ENCODE measurements around the gene KNDC1.
A peak's percentile ranks its signal among the peaks of the same experiment; 100 is the strongest.

Gene KNDC1

DNA sequence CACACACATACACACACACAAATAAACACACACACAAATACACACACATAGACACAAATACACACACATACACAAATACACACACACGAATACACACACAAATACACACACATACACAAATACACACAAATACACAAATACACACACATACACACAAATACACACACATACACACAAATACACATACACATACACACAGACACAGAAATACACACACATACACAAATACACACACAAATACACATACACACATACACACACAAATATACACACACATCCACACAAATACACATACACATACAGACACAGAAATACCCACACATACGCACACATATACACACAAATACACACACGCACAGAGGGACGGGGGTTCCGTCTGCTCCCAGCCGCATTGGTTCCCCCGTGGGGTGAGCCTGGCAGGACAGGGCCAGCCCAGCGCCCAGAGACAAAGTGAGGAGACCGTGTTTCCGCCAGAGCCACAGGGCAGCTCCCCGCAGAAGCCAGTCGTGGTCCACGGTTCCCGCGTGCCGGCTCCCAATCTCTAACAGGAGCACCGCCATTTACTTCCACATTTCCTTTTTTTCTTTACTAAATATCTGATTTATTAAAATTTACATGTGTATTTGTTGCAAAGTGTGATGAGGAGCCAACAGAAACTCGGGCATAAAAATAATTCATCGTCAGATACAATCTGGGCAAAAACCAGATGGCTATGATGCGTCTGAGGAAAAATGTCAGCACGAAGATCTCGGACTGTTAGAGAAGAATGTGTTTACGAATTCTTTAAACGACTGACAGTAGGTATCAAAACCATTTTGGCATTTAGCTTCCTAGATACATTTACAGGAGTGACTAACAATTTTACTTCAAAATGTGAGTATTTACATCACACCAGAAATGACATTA lies 3.1 kb upstream of the KNDC1 start:
- Histone ChIP-seq H3K9ac (ENCODE audit: low read length) (no peak overlapping the region), H3K27ac (ENCODE audit: low read depth, low read length) (no peak overlapping the region), H3K4me3 (ENCODE audit: low read depth, low read length) (no peak overlapping the region), H3K4me1 (ENCODE audit: control insufficient read depth, insufficient read depth, low read length) (peaks cover 43% of the 10 kb centered on the region), H3K36me3 (ENCODE audit: control insufficient read depth, insufficient read depth, low read length) (no peaks in the 10 kb centered on the region), H3K27me3 (ENCODE audit: control insufficient read depth, insufficient read depth, low read length) (peaks cover 9% of the 10 kb centered on the region; the same call in 1 of the 2 replicates), H3K9me3 (ENCODE audit: control insufficient read depth, insufficient read depth, low read depth, low read length) (no peaks in the 10 kb centered on the region)

DNA sequence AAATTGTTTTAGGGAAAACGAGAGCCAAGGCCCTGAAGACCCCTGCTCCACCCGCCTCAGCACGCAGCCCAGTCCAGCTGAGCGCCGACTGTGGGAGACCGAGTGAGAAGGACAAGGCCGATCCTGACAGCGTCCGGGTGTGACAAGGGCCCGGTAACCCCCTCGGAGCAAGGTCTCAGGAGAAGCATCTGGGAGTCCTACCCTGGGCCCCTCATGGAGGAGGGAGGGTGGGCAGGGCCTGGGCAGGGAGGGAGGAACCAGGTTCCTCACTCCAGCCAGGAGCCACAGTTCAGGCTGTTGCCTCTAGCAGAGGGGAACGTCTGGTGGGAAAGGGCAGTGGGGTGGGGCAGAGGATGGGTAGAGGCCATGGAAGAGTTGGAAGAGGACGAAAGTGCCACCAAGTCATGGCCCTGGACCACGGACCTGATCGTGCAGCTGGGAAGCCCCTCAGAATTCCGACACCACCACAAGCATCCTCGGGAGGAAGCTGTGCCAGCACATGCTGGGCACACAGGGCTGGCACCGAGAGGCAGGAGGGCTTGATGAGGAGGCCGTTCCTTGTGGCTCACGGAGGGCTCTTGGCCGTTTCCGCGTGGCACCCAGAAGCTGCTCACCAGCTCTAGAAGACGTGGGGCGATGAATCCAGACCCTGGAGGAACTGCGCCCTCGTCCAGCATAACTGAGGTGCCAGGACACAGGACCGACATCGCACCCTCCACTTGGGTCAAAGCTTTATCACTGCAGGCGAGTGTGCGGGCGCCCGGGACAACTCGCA lies 2.2 kb upstream of the KNDC1 start:
- Histone ChIP-seq H3K27me3 (ENCODE audit: control insufficient read depth, insufficient read depth, low read length) (peaks cover 9% of the 10 kb centered on the region; the same call in 1 of the 2 replicates), H3K9ac (ENCODE audit: low read length) (no peak overlapping the region), H3K27ac (ENCODE audit: low read depth, low read length) (no peak overlapping the region), H3K9me3 (ENCODE audit: control insufficient read depth, insufficient read depth, low read depth, low read length) (no peaks in the 10 kb centered on the region), H3K4me3 (ENCODE audit: low read depth, low read length) (no peak overlapping the region), H3K4me1 (ENCODE audit: control insufficient read depth, insufficient read depth, low read length) (peaks cover 39% of the 10 kb centered on the region), H3K36me3 (ENCODE audit: control insufficient read depth, insufficient read depth, low read length) (peaks cover 7% of the 10 kb centered on the region; the same call in 1 of the 2 replicates)

DNA sequence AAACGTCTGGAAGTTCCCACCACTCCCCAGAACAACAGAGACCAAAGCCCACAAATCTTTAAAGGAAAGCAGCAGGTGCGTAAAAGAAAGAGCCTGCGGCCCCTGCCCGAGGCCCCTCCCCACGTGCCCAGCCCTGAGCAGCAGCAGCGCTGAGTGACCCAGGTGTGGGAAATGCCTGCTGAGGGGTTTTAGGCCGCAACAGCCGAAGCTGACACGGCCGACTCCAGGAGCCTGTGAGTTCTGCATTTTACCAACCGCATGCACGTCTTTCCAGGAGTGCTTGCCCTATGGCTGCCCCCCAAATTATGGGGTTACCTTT lies 1.6 kb upstream of the KNDC1 start:
- Histone ChIP-seq H3K4me1 (ENCODE audit: control insufficient read depth, insufficient read depth, low read length) (peaks cover 39% of the 10 kb centered on the region), H3K4me3 (ENCODE audit: low read depth, low read length) (no peak overlapping the region), H3K27ac (ENCODE audit: low read depth, low read length) (no peak overlapping the region), H3K9ac (ENCODE audit: low read length) (no peak overlapping the region), H3K36me3 (ENCODE audit: control insufficient read depth, insufficient read depth, low read length) (peaks cover 8% of the 10 kb centered on the region; the same call in 1 of the 2 replicates), H3K9me3 (ENCODE audit: control insufficient read depth, insufficient read depth, low read depth, low read length) (no peaks in the 10 kb centered on the region), H3K27me3 (ENCODE audit: control insufficient read depth, insufficient read depth, low read length) (peaks cover 9% of the 10 kb centered on the region; the same call in 1 of the 2 replicates)

DNA sequence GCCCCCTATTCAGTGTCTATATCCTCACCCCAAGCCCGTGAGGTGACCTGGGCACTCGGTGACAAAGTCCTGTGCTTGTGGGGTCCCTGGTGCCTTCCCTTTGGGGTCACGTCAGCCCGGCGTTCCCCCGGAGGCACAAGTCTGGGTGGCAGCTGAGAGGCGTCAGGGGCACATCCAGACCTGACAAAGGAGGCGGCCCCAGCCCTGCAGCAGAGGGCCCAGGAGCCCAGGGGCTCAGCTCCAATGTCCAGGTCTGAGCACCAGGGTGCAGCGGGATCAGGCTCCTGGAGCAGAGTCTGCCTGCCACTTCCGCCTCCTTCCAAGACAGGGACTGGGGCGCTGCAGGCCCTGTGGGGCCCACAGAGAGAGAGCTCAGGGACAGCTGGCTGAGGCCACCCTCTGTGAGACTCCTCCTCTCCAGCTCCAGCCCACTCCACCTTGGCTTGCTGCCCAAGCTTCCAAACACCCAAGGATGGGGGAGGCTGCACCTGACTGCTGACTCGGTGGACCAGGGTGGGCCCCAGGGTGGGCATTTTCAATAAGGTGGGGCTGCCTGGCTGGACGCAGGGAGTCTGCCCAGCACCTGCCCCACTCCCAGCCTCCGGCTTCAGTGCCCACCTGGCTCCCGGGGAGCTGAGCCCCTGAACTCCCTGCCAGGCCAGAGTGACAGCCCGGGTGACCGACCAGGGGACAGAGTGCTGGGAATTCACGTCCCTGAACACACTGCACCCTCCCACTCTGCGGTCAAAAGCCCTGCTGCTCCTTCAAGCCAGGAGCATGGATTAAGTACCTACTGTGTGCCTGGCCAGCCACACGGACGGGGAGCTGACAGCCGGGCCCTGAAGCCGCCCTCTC lies 1.0 kb upstream of the KNDC1 start:
- Histone ChIP-seq H3K27me3 (ENCODE audit: control insufficient read depth, insufficient read depth, low read length) (peaks cover 9% of the 10 kb centered on the region; the same call in 1 of the 2 replicates), H3K9ac (ENCODE audit: low read length) (no peak overlapping the region), H3K4me3 (ENCODE audit: low read depth, low read length) (peak overlapping the region; percentile 34; the same call in 1 of the 2 replicates), H3K9me3 (ENCODE audit: control insufficient read depth, insufficient read depth, low read depth, low read length) (no peaks in the 10 kb centered on the region), H3K4me1 (ENCODE audit: control insufficient read depth, insufficient read depth, low read length) (peaks cover 39% of the 10 kb centered on the region), H3K27ac (ENCODE audit: low read depth, low read length) (no peak overlapping the region), H3K36me3 (ENCODE audit: control insufficient read depth, insufficient read depth, low read length) (peaks cover 8% of the 10 kb centered on the region; the same call in 1 of the 2 replicates)

DNA sequence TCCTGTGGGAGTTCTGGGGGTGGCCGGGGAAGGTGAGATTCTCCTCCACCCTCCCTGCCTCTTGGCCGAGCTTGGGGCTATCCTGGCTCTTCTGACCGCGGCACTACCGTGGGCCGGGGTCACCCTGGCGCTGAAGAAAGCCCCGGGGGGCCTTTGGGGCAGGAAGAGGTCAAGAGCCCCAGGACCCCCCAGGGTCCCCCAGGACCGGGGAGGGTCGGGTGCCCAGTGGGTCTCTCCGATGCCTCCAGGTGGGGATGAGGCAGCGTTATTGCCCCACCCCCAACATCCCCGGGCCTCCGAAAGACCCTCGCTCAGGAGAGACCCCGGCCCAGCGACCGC lies 439 bp upstream of the KNDC1 start:
- Histone ChIP-seq H3K9ac (ENCODE audit: low read length) (no peak overlapping the region), H3K36me3 (ENCODE audit: control insufficient read depth, insufficient read depth, low read length) (peaks cover 8% of the 10 kb centered on the region; the same call in 1 of the 2 replicates), H3K9me3 (ENCODE audit: control insufficient read depth, insufficient read depth, low read depth, low read length) (no peaks in the 10 kb centered on the region), H3K4me1 (ENCODE audit: control insufficient read depth, insufficient read depth, low read length) (peaks cover 42% of the 10 kb centered on the region), H3K27ac (ENCODE audit: low read depth, low read length) (no peak overlapping the region), H3K4me3 (ENCODE audit: low read depth, low read length) (peak overlapping the region; percentile 34), H3K27me3 (ENCODE audit: control insufficient read depth, insufficient read depth, low read length) (peaks cover 9% of the 10 kb centered on the region; the same call in 1 of the 2 replicates)

DNA sequence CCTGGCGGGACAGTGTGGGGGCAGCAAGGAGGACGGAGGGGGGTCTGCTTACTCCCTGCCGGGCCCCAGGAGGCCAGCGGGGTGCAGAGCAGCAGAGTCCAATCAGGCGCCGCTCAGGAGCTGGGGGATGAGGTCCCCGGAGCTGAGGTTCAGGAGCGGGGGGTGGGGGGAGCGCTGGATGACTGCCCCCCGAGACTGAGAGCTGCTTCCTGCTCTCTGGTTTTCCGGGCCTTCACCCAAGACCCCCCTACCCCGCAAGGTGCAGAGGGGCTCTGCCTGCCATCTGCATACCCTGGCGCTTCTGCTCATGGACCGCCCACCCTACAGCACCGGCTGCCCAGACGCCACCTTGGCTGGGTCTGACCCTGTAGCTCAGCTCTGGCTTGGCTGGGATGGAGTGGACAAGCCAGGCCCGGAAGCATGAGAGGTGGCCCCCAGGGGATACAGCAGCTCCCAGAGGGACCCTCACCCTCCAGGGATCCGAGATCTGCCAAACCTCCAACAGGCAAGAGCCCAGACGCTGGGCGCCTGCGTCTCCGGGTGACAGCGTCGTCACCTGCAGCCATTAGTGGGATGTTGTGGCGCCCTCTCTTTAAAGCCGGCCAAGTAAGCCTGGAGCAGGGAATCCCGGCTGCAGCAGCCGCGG lies 930 bp downstream of the KNDC1 start:
- Histone ChIP-seq H3K36me3 (ENCODE audit: control insufficient read depth, insufficient read depth, low read length) (peaks cover 10% of the 10 kb centered on the region), H3K4me1 (ENCODE audit: control insufficient read depth, insufficient read depth, low read length) (peaks cover 43% of the 10 kb centered on the region), H3K9me3 (ENCODE audit: control insufficient read depth, insufficient read depth, low read depth, low read length) (no peaks in the 10 kb centered on the region), H3K27ac (ENCODE audit: low read depth, low read length) (no peak overlapping the region), H3K27me3 (ENCODE audit: control insufficient read depth, insufficient read depth, low read length) (peaks cover 9% of the 10 kb centered on the region; the same call in 1 of the 2 replicates), H3K4me3 (ENCODE audit: low read depth, low read length) (peak overlapping the region; percentile 75), H3K9ac (ENCODE audit: low read length) (peak overlapping the region; percentile 42)

DNA sequence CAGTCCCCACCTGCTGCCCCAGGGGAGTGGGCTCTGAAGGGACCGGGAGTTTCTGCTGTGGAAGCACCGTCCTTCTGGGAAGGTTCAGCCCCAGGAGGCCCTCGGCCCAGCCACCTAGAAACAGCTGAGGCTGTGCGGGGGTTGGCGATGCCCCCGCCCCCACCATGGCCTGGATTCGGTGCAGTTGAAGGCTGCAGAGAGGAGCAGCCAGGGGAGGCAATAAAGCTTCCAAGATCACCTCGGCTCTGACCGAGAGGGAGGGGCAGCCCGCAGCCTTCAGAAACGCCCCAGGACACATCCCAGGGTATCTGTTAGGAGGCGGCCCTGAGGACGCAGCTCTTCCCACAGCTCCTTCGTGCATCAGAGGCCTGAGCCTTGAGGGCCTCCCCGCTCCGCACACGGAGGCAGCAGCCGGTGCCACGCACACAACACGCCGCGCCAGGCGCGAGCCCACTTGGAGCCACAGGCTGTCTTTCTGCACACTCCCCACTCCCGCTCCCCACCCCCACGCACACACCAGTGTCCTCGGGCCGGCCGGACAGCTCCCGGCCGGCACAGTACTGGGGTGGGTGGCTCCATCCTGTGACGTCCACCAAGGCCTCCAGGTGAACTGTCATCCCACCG lies 1.6 kb downstream of the KNDC1 start:
- peaks cover 9% of the 10 kb centered on the region; the same call in 1 of the 2 replicates for H3K27me3 ChIP-seq (ENCODE audit: control insufficient read depth, insufficient read depth, low read length)
- no peak overlapping the region for H3K27ac ChIP-seq (ENCODE audit: low read depth, low read length)
- H3K9ac ChIP-seq (ENCODE audit: low read length) = peak overlapping the region; percentile 42
- H3K4me3 ChIP-seq (ENCODE audit: low read depth, low read length) = peak overlapping the region; percentile 75
- peaks cover 43% of the 10 kb centered on the region for H3K4me1 ChIP-seq (ENCODE audit: control insufficient read depth, insufficient read depth, low read length)
- no peaks in the 10 kb centered on the region for H3K9me3 ChIP-seq (ENCODE audit: control insufficient read depth, insufficient read depth, low read depth, low read length)
- H3K36me3 ChIP-seq (ENCODE audit: control insufficient read depth, insufficient read depth, low read length) = peaks cover 15% of the 10 kb centered on the region

DNA sequence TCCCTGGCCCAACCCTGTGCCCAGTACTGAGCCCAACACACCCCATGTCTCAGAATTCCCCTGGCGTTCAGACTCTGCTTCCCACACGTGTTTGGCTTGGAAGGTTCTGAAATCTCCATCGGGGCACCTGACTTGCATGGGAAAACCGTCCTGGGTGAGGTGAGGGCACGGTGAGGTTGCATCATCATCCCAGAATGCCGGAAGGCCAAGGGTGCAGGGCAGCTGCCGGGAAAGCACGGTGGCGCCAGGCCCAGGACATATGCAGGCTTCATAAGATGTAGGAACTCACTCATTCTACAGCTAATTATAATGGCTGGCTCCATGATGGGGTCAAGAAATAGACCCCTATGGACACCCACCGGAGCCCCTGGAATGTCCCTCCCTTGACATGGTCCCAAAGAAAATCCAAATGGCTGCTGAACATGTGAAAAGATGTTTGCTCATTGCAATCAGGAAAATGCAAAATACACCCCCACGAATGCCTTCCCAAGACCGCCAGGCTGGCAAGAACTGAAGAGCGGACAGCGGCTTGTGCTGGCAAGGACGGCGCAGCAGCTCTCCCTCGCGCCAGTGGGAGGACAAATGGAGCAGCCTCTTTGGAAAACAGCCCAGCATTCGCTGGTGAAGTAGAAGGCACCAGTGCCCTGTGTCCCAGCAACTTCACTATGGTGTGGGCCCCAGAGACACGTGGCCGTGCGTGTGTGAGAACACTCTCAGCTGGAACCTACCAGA lies 2.3 kb downstream of the KNDC1 start:
- no peaks in the 10 kb centered on the region for H3K9me3 ChIP-seq (ENCODE audit: control insufficient read depth, insufficient read depth, low read depth, low read length)
- H3K4me3 ChIP-seq (ENCODE audit: low read depth, low read length) = no peak overlapping the region
- H3K9ac ChIP-seq (ENCODE audit: low read length) = no peak overlapping the region
- H3K27ac ChIP-seq (ENCODE audit: low read depth, low read length) = no peak overlapping the region
- peaks cover 15% of the 10 kb centered on the region for H3K36me3 ChIP-seq (ENCODE audit: control insufficient read depth, insufficient read depth, low read length)
- peaks cover 9% of the 10 kb centered on the region; the same call in 1 of the 2 replicates for H3K27me3 ChIP-seq (ENCODE audit: control insufficient read depth, insufficient read depth, low read length)
- H3K4me1 ChIP-seq (ENCODE audit: control insufficient read depth, insufficient read depth, low read length) = peaks cover 43% of the 10 kb centered on the region

DNA sequence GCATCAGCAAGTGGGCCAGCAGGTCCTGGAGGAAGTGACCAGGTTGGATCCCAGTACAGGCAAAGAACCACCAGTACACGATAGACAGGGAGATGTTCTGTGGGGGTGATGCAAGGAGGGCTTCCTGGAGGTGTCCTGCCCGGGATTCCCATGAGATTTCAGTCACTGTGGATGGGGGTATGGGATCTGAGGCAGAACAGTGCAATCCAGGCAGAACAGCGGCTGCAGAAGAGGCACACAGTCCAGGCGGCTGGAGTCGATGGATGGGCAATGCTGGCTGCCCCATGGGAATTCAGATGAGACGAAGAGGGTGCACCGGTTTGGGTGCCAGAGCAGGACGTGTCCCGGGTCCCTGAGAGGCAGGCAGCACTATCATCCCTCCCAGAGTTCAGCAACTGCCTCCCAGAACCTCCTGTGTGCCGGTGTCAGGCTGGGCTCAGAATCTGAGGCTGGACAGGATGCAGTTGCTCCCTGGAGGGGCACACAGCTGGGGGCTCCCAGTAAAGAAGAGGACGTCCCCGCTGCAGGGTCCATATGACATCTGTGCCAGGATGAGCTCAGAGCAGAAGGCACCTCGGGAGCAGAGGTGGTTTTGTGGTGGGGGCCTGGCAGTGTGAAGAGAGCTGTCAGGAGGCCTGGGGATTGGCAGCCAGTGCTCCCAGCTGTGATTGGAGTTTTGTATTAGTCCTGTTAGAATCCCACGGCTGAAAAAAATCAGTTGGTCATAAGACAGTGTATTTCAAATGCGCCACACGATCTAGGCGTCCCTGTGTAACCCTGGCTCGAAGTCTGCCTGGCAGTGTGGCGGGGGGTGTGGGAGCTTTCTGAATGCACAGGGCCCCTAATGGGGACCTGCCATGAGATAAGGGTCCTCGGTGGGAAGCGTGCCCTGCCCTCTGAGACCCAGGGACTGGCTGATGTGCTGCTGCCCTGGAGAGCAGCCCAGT lies 3.2 kb downstream of the KNDC1 start:
- H3K27me3 ChIP-seq (ENCODE audit: control insufficient read depth, insufficient read depth, low read length) = peaks cover 9% of the 10 kb centered on the region; the same call in 1 of the 2 replicates
- H3K9ac ChIP-seq (ENCODE audit: low read length) = no peak overlapping the region
- peaks cover 39% of the 10 kb centered on the region for H3K4me1 ChIP-seq (ENCODE audit: control insufficient read depth, insufficient read depth, low read length)
- no peaks in the 10 kb centered on the region for H3K9me3 ChIP-seq (ENCODE audit: control insufficient read depth, insufficient read depth, low read depth, low read length)
- H3K4me3 ChIP-seq (ENCODE audit: low read depth, low read length) = no peak overlapping the region
- no peak overlapping the region for H3K27ac ChIP-seq (ENCODE audit: low read depth, low read length)
- peaks cover 19% of the 10 kb centered on the region for H3K36me3 ChIP-seq (ENCODE audit: control insufficient read depth, insufficient read depth, low read length)

Data from HUES6 (cell line).